AG10803 (cell line): ENCODE measurements around the gene GABRB2.

Source experiments
- DNase-seq: peaks from one replicate; pipeline ENCODE4 v3.0.0; 2010; ENCODE audit warnings: low read depth
- H3K4me3 ChIP-seq: 2 replicates; pipeline ENCODE4 v1.5.1; 2011; ENCODE audit warnings: mild to moderate bottlenecking, low read length, control low read depth
- CTCF ChIP-seq: conservative IDR thresholded peaks from 2 replicates; pipeline ENCODE4 v1.5.1; 2011; ENCODE audit warnings: mild to moderate bottlenecking, low read length, control low read depth, inconsistent platforms

GABRB2 gene

DNA sequence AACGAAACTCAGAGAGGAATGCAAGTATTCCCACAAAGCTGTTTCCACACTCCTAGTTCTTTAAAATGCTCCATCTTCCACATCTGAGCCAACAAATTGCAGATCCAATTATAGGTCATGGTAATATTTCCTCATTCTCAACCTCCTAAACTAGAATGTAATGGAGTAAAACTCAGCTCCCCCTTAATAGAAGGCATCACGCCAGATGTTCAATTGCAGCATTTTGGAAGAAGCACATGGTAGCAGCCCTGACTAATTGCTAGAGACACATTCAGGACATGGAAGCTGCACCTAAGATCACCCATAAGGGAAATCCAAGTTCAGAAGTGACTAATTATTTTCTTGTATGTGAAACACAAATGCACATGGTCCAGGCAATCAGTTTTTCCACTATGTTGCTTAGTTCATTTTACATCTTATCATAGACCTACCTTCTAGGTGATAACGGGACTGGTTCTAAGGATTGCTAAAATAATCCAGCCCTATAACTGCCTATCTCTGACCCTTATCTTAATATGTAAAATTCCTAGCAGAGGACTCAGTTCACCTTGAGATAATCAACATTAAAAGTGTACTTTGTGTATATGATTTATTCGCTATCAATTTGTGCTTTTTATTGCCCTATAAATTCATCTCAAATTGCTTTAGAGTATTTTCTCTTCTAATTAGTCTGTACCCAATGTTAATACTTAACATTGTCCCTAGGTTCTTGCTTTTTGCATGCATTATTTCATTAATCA lies 75.1 kb downstream of the GABRB2 start:
- H3K4me3 ChIP-seq: no peak overlapping the region
- no peak for TF ChIP-seq CTCF
- DNase-seq: no peak

GRCh38 chr5:161467703-161468102 lies 78.8 kb downstream of the GABRB2 start:
- no peak for TF ChIP-seq CTCF
- H3K4me3 ChIP-seq: no peak overlapping the region
- DNase-seq: no peak

DNA sequence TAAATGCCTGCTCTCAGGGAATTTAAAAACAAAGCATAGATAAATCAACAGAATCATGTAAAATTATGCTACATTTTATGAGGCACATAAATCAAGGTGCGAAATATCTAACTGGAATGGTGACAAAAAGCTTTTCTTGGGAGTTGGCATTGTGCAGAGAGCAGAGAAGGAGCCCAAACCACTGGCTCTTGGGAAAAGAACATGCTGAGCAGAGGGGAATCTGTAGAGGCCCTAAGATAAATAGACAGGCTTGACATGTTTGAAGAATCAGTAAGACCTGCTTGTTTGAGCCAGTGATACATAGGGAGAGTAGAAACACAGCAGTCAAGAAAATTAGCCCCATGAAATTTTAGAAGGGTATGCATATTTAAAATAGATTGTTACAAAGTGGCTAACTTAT lies 85.8 kb downstream of the GABRB2 start:
- no peak for TF ChIP-seq CTCF
- no peak overlapping the region for H3K4me3 ChIP-seq
- no peak for DNase-seq

GRCh38 chr5:161446655-161447054 lies 99.9 kb downstream of the GABRB2 start:
- no peak for DNase-seq
- no peak overlapping the region for H3K4me3 ChIP-seq
- TF ChIP-seq CTCF: no peak

DNA sequence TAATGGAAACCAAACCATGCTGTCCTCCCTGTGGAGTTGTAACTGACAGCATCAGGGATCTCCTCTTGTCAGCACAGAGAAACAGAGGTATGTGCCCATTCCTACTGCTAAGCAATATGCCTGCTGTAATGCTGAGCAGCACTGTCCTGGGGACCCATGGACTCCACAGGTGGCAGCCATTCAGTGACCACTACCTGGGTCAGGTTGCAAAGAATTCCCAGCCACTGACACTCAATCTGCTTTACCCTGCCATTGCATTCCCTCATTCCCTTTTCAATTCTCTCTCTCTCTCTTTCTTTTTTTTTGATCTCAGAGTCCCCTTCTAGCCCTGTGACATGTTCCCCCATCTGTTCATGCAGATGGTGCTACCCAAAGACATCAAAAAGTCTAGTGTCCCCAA lies 104.1 kb downstream of the GABRB2 start:
- no peak overlapping the region for H3K4me3 ChIP-seq
- no peak for DNase-seq
- no peak for TF ChIP-seq CTCF

DNA sequence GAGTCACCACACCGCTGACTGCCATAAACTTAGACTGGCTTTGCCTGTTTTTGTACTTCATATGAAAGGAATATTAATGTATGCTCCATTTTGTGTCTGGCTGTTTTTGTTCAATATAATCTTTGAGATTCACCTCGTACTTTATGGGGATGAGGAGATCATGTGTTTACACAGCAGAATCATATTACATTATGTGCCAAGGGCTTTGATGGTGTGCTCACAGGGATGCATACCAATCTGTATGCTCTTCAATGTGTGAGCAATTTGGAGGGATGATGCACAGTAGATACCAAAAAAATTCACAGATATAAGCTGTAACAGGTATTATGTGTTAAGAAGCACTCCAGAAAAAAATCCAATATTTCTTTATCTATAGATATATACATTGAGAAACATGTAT lies 113.7 kb downstream of the GABRB2 start:
- no peak for DNase-seq
- TF ChIP-seq CTCF: no peak
- no peak overlapping the region for H3K4me3 ChIP-seq

GRCh38 chr5:161431963-161432362 lies 114.6 kb downstream of the GABRB2 start:
- DNase-seq: no peak
- H3K4me3 ChIP-seq: no peak overlapping the region
- no peak for TF ChIP-seq CTCF
